K562 (cell line): ENCODE measurements around the gene ROR2. TPM values are rescaled to one million over a fixed set of nuclear protein-coding genes. Genes with fewer than 3 reads are reported as not detected.
A peak's percentile ranks its signal among the peaks of the same experiment; 100 is the strongest.

Source experiments
- ATAC-seq: fragments of 200-7000 bp; cut with Tn5 transposase; 3 replicates; pipeline ENCODE4 v1.9.1; 2020; ENCODE audit warnings: moderate library complexity
- BruUV-seq: library from RNA; stranded (reverse); fragments of 400-500 nt; replicated peaks from 2 replicates; lab custom pipeline; 2021; lab: Mats Ljungman, UMichigan
- CTCF ChIA-PET: fragments of 300-600 bp; formaldehyde crosslinking; extraction: SDS; loops from one replicate; lab custom pipeline; 2021; ENCODE audit warnings: low intra/inter-chr PET ratio; lab: Yijun Ruan, JAX
- POLR2A ChIA-PET: fragments of 300-600, 350-650 bp; sonication (Branson Sonifier 250); formaldehyde crosslinking; extraction: SDS; loops from one replicate; lab custom pipeline; 2021; ENCODE audit warnings: antibody characterized with exemption, inconsistent platforms; lab: Yijun Ruan, JAX
- DNase-seq, 4 experiments: peaks; one replicate each; pipeline versions ENCODE4 v3.0.0 to v3.0.0-alpha.2; 2011 to 2018; ENCODE audit warnings: low spot score in 3 of 4, mixed read lengths in 3 of 4; ENCODE audit errors: extremely low read depth in 1 of 4
- FAIRE-seq: peaks from 2 replicates; lab custom pipeline; 2011; peaks lifted over from hg19 to GRCh38; lab: Jason Lieb, UNC
- H2AFZ ChIP-seq: 2 replicates; pipeline ENCODE4 v1.6.0; 2011; ENCODE audit warnings: low read depth, low read length, control low read depth, inconsistent platforms
- H3K27ac ChIP-seq: fragments of 200-600 bp; 3 replicates; pipeline ENCODE4 v1.8.0; 2011; ENCODE audit warnings: low read depth, mild to moderate bottlenecking, control low read depth, inconsistent platforms, low read length, moderate library complexity, mixed read lengths; ENCODE audit errors: extremely low read depth
- H3K27me3 ChIP-seq, 2 experiments: fragments of 300-600 bp in 1 of 2; 2 replicates in 1 of 2; 3 replicates in 1 of 2; pipeline versions ENCODE4 v1.6.0 to v1.8.0; 2011; ENCODE audit warnings: inconsistent platforms in 2 of 2, low read length in 2 of 2, mild to moderate bottlenecking in 1 of 2, mixed read lengths in 1 of 2, moderate library complexity in 1 of 2; ENCODE audit not compliant: control insufficient read depth in 2 of 2, insufficient read depth in 2 of 2
- H3K36me3 ChIP-seq: fragments of 300-600 bp; 3 replicates; pipeline ENCODE4 v1.8.0; 2011; ENCODE audit warnings: mild to moderate bottlenecking, low read length, inconsistent platforms; ENCODE audit not compliant: control insufficient read depth, insufficient read depth
- H3K4me1 ChIP-seq, 2 experiments: fragments of 200-600 bp in 1 of 2; replicated peaks in 1 of 2; 2 replicates in 1 of 2; 3 replicates in 1 of 2; pipeline versions ENCODE4 v1.5.1 to v1.8.0; 2011; ENCODE audit warnings: inconsistent platforms in 2 of 2, low read length in 2 of 2, mild to moderate bottlenecking in 1 of 2, mixed read lengths in 1 of 2, moderate library complexity in 1 of 2; ENCODE audit not compliant: control insufficient read depth in 2 of 2, insufficient read depth in 2 of 2
- H3K4me2 ChIP-seq: 2 replicates; pipeline ENCODE4 v1.6.1; 2011; ENCODE audit warnings: low read length, control low read depth, inconsistent platforms, mixed read lengths; ENCODE audit not compliant: insufficient read depth
- H3K4me3 ChIP-seq: fragments of 200-600 bp; sonication (generic), shearing (Covaris generic); 2 replicates; pipeline ENCODE4 v1.5.1; 2016; ENCODE audit warnings: control low read depth, inconsistent platforms
- H3K79me2 ChIP-seq: fragments of 200-600 bp; 3 replicates; pipeline ENCODE4 v1.8.0; 2011; ENCODE audit warnings: low read length, inconsistent platforms; ENCODE audit not compliant: control insufficient read depth, insufficient read depth
- H3K9ac ChIP-seq, 2 experiments: 2 replicates each; pipeline versions ENCODE4 v1.6.0 to v1.6.1; 2011; ENCODE audit warnings: low read depth in 2 of 2, low read length in 2 of 2, control low read depth in 1 of 2, inconsistent platforms in 1 of 2, mild to moderate bottlenecking in 1 of 2, mixed read lengths in 1 of 2; ENCODE audit not compliant: insufficient read depth in 1 of 2
- H3K9me1 ChIP-seq: one replicate; pipeline ENCODE4 v1.6.0; 2011; ENCODE audit warnings: inconsistent platforms, mild to moderate bottlenecking, low read length, moderate library complexity; ENCODE audit not compliant: control insufficient read depth, insufficient read depth
- H3K9me3 ChIP-seq: replicated peaks from 2 replicates; pipeline ENCODE4 v1.5.1; 2011; ENCODE audit warnings: low read depth, low read length, inconsistent platforms; ENCODE audit not compliant: control insufficient read depth, insufficient read depth
- H4K20me1 ChIP-seq: replicated peaks from 2 replicates; pipeline ENCODE4 v1.6.1; 2011; ENCODE audit warnings: low read length, inconsistent platforms, mixed read lengths; ENCODE audit not compliant: control insufficient read depth, insufficient read depth
- BRD4 ChIP-seq: fragments of 200-600 bp; sonication (generic); IDR thresholded peaks from 2 replicates; pipeline ENCODE4 v1.6.1; 2017; ENCODE audit warnings: inconsistent platforms
- EHMT2 ChIP-seq: fragments of 450-650 bp; IDR thresholded peaks from 2 replicates; pipeline ENCODE4 v1.6.1; 2018; ENCODE audit warnings: antibody characterized with exemption
- ELK1 ChIP-seq: sonication (generic); formaldehyde crosslinking; IDR thresholded peaks from 2 replicates; pipeline ENCODE4 v1.8.1; 2022; ENCODE audit warnings: missing genetic modification reagents
- NFXL1 ChIP-seq: fragments of 450-650 bp; formaldehyde crosslinking; IDR thresholded peaks from 2 replicates; pipeline ENCODE4 v1.4.0; 2021; ENCODE audit warnings: mild to moderate bottlenecking
- RBM22 ChIP-seq: fragments of 200-400 bp; formaldehyde crosslinking; IDR thresholded peaks from 2 replicates; pipeline ENCODE4 v1.6.1; 2018; ENCODE audit warnings: low read length, low read depth; ENCODE audit not compliant: poor library complexity, severe bottlenecking
- SUPT5H ChIP-seq: fragments of 450-650 bp; IDR thresholded peaks from 2 replicates; pipeline ENCODE4 v1.6.1; 2016
- TARDBP ChIP-seq: fragments of 450-650 bp; IDR thresholded peaks from 2 replicates; pipeline ENCODE4 v1.6.1; 2016
- ZNF589 ChIP-seq: fragments of 200-800 bp; sonication (Bioruptor generic); IDR thresholded peaks from 2 replicates; pipeline ENCODE4 v1.6.1; 2016; ENCODE audit warnings: low read depth, missing genetic modification characterization, missing compliant biosample characterization
- ZNF592 ChIP-seq: fragments of 450-650 bp; IDR thresholded peaks from 2 replicates; pipeline ENCODE4 v1.6.1; 2017; ENCODE audit warnings: antibody characterized with exemption, mild to moderate bottlenecking
- WGBS: fragments of 100-300 bp; shearing (Covaris generic); methylation state at CpG from one replicate; pipeline ENCODE4 v1.1.6; 2016; ENCODE audit warnings: low coverage, mixed read lengths; ENCODE audit not compliant: insufficient coverage; ENCODE audit errors: missing lambda C conversion rate; 5-methylcytosine and 5-hydroxymethylcytosine counted together
- in situ Hi-C: fragments of 300-500 bp; cut with MboI; formaldehyde crosslinking; loops from 4 replicates; pipeline ENCODE4 v1.15.0; 2018; ENCODE audit warnings: inconsistent platforms, mixed read lengths
- intact Hi-C: fragments of 100-400 bp; cut with micrococcal nuclease; formaldehyde crosslinking; loops from 2 replicates; pipeline ENCODE4 v1.14.2; 2022
- polyA plus RNA-seq, 8 experiments: library from polyadenylated mRNA; depleted of rRNA in 4 of 8; stranded (reverse) in 5 of 8; unstranded in 3 of 8; fragments of >200 nt; fragmentation: Nextera tagmentation in 2 of 8; fragmentation: Illumina TruSeq in 1 of 8; extraction: Ambion mirVana in 2 of 8; extraction: Trizol in 1 of 8; gene quantifications; 2 replicates each; pipeline versions ENCODE4 v1.2.1 to v1.2.3, GENCODE V29; 2011 to 2014; ENCODE audit warnings: inconsistent platforms in 1 of 8, missing spikeins in 1 of 8
- total RNA-seq, 7 experiments: library from RNA; depleted of rRNA in 6 of 7; stranded (reverse); fragments of >200 nt in 6 of 7; fragmentation: Illumina TruSeq in 2 of 7; extraction: Trizol in 2 of 7; gene quantifications; 2 replicates each; pipeline versions ENCODE4 v1.2.1 to v1.2.3, GENCODE V29; 2011 to 2021; ENCODE audit warnings: low replicate concordance in 1 of 7

The ROR2 gene
- total and polyA plus RNA-seq, 9 of the 15 experiments (the other 6 are each of a cell fraction or from before 2014, with no cell fraction given) = 5.6 to 33.8 (median 15.3) TPM

GRCh38 chr9:91746357-91746756 lies 203.7 kb downstream of the ROR2 start:
- Histone ChIP-seq H3K9me1 (no peaks in the 10 kb centered on the region), H4K20me1 (peaks cover 6% of the 10 kb centered on the region; the same call in 1 of the 2 replicates), H3K4me2 (0 out of 2 replicates have a peak overlapping the region, but pooled peaks have one; percentile 51), H3K79me2 (no peaks in the 10 kb centered on the region), H3K9ac (no peak overlapping the region), H3K9me3 (no peaks in the 10 kb centered on the region), H3K4me3 (no peak overlapping the region), H3K4me1 (peaks cover 7 to 16% of the 10 kb centered on the region in 2 experiments), H3K27me3 (no peaks in the 10 kb centered on the region), H2AFZ (0 out of 2 replicates have a peak overlapping the region, but pooled peaks have one; percentile 7), H3K27ac (peak overlapping the region; percentile 61), H3K36me3 (peaks cover 18% of the 10 kb centered on the region; the same call in 2 of the 3 replicates)
- no peak for FAIRE-seq
- ChIA-PET CTCF (no interaction called here), POLR2A (interaction anchor here (0.7 kb wide), 1 partner anchor 232 kb away, joined by 3 read pairs; no protein-coding TSS in a partner anchor)
- DNase-seq = no peak
- intact Hi-C loops = no loop called here
- BruUV-seq = no TSS peak
- in situ Hi-C loops = no loop called here
- WGBS = 86% methylated on average over 10 of the region's 10 CpGs
- no peak for ATAC-seq
- TF ChIP-seq ELK1 (CRISPR knock-in tag) (no peak), TARDBP (no peak), ZNF592 (no peak), SUPT5H (no peak), EHMT2 (no peak), RBM22 (no peak), NFXL1 (no peak), ZNF589 (CRISPR knock-in tag) (no peak), BRD4 (no peak)
